GM21423 (cell line): ENCODE results near the gene RFTN2.
"Not testable (repeated sequence)": the region's sequence is repeated elsewhere in the genome, so short reads cannot be mapped to it uniquely, and the experiment has no call there.

Source experiments
- ATAC-seq: cut with Tn5 transposase; IDR thresholded peaks from one replicate; pipeline ENCODE4 v1.9.1; 2021; ENCODE audit warnings: mild to moderate bottlenecking, moderate library complexity; ENCODE audit not compliant: unreplicated experiment

The RFTN2 gene

GRCh38 chr2:197555467-197555866 lies 119.9 kb downstream of the RFTN2 start:
- no peak for ATAC-seq

- not testable (repeated sequence) for ATAC-seq
Observed at GRCh38 chr2:197551260-197551659, 124.1 kb downstream of the RFTN2 start.

GRCh38 chr2:197548582-197548981 lies 126.8 kb downstream of the RFTN2 start:
- no peak for ATAC-seq

- ATAC-seq = no peak
Observed at GRCh38 chr2:197547163-197547900, 128.1 kb downstream of the RFTN2 start.

- no peak for ATAC-seq
Observed at GRCh38 chr2:197543206-197543605, 132.2 kb downstream of the RFTN2 start.

GRCh38 chr2:197539734-197540133 lies 135.7 kb downstream of the RFTN2 start:
- no peak for ATAC-seq

- no peak for ATAC-seq
Observed at GRCh38 chr2:197538412-197538811, 137.0 kb downstream of the RFTN2 start.
